GM12892 (cell line): Measurements from ENCODE around the gene FHL3.

Experiments
- POLR2A ChIP-seq: IDR thresholded peaks from 2 replicates; pipeline ENCODE4 v1.6.1; 2011; ENCODE audit warnings: low read depth, low read length, control low read depth
- POLR2AphosphoS5 ChIP-seq: IDR thresholded peaks from 2 replicates; pipeline ENCODE4 v1.6.1; 2011; ENCODE audit warnings: low read depth, low read length, control low read depth
- TAF1 ChIP-seq: IDR thresholded peaks from 2 replicates; pipeline ENCODE4 v1.6.1; 2011; ENCODE audit warnings: low read depth, mild to moderate bottlenecking, control low read depth, low read length, borderline replicate concordance

- TF ChIP-seq POLR2AphosphoS5 (no peak), TAF1 (no peak), POLR2A (no peak)
Measured at GRCh38 chr1:38052750-38053415, 47.6 kb upstream of the FHL3 start.
